Keratinocyte (primary cell): ENCODE results near the gene OFD1. TPM values are rescaled to one million over a fixed set of nuclear protein-coding genes. Genes with fewer than 3 reads are reported as not detected.

Experiments
- DNase-seq: peaks from one replicate; pipeline ENCODE4 v3.0.0-alpha.2; 2011; ENCODE audit warnings: low read depth, missing footprints, low spot score
- FAIRE-seq: peaks from 2 replicates; lab custom pipeline; 2011; peaks lifted over from hg19 to GRCh38; lab: Jason Lieb, UNC
- H2AFZ ChIP-seq: 2 replicates; pipeline ENCODE4 v1.6.0; 2012; ENCODE audit warnings: low read length, control low read depth, inconsistent platforms; ENCODE audit not compliant: control insufficient read depth
- H3K27ac ChIP-seq: 2 replicates; pipeline ENCODE4 v1.5.1; 2011; ENCODE audit warnings: low read length; ENCODE audit not compliant: control insufficient read depth, insufficient read depth
- H3K27me3 ChIP-seq: 3 replicates; pipeline ENCODE4 v1.6.0; 2011; ENCODE audit warnings: low read length; ENCODE audit not compliant: control insufficient read depth, insufficient read depth; ENCODE audit errors: extremely low read depth
- H3K36me3 ChIP-seq, 2 experiments: 2 replicates in 1 of 2; 3 replicates in 1 of 2; pipeline ENCODE4 v1.5.1; 2011; ENCODE audit warnings: low read length in 2 of 2, mild to moderate bottlenecking in 1 of 2; ENCODE audit not compliant: control insufficient read depth in 2 of 2, insufficient read depth in 2 of 2; ENCODE audit errors: extremely low read depth in 1 of 2
- H3K4me1 ChIP-seq: 3 replicates; pipeline ENCODE4 v1.5.1; 2011; ENCODE audit warnings: low read length; ENCODE audit not compliant: control insufficient read depth, insufficient read depth; ENCODE audit errors: extremely low read depth
- H3K4me2 ChIP-seq: 3 replicates; pipeline ENCODE4 v1.6.0; 2011; ENCODE audit warnings: low read depth, low read length; ENCODE audit not compliant: control insufficient read depth, insufficient read depth; ENCODE audit errors: extremely low read depth
- H3K4me3 ChIP-seq, 3 experiments: fragments of 200-600 bp in 1 of 3; sonication (generic) in 1 of 3; 2 replicates in 2 of 3; 3 replicates in 1 of 3; pipeline ENCODE4 v1.5.1; 2011 to 2016; ENCODE audit warnings: low read length in 3 of 3, mild to moderate bottlenecking in 3 of 3, control low read depth in 2 of 3, inconsistent platforms in 1 of 3, low read depth in 1 of 3, mixed read lengths in 1 of 3, mixed run types in 1 of 3, moderate library complexity in 1 of 3; ENCODE audit not compliant: control insufficient read depth in 2 of 3, insufficient read depth in 2 of 3; ENCODE audit errors: extremely low read depth in 1 of 3
- H3K79me2 ChIP-seq: 2 replicates; pipeline ENCODE4 v1.6.0; 2012; ENCODE audit warnings: low read length; ENCODE audit not compliant: control insufficient read depth, insufficient read depth
- H3K9ac ChIP-seq: 3 replicates; pipeline ENCODE4 v1.6.0; 2011; ENCODE audit warnings: low read length; ENCODE audit not compliant: control insufficient read depth, insufficient read depth; ENCODE audit errors: extremely low read depth
- H3K9me1 ChIP-seq: 3 replicates; pipeline ENCODE4 v1.6.0; 2011; ENCODE audit warnings: low read length; ENCODE audit not compliant: control insufficient read depth, insufficient read depth; ENCODE audit errors: extremely low read depth
- H3K9me3 ChIP-seq: 2 replicates; pipeline ENCODE4 v1.5.1; 2012; ENCODE audit warnings: low read depth, low read length; ENCODE audit not compliant: control insufficient read depth
- H4K20me1 ChIP-seq: 3 replicates; pipeline ENCODE4 v1.6.0; 2011; ENCODE audit warnings: low read length; ENCODE audit not compliant: control insufficient read depth, insufficient read depth; ENCODE audit errors: extremely low read depth
- EZH2 ChIP-seq: IDR thresholded peaks from one replicate; pipeline ENCODE4 v1.6.1; 2012; ENCODE audit warnings: inconsistent platforms, mild to moderate bottlenecking, low read length, moderate library complexity
- dilution Hi-C: fragments of 300-500 bp; cut with MboI; formaldehyde crosslinking; loops from one replicate; pipeline ENCODE4 v1.7.0; 2020; ENCODE audit warnings: low sequenced_read_pairs; ENCODE audit not compliant: extremely low pct_ligation_motif_present
- polyA plus RNA-seq, 5 experiments: library from polyadenylated mRNA; depleted of rRNA in 3 of 5; stranded (reverse) in 3 of 5; stranded (forward) in 1 of 5; unstranded in 1 of 5; fragments of >200 nt; gene quantifications; 1 replicate in 1 of 5; 2 replicates in 3 of 5; 3 replicates in 1 of 5; pipeline versions ENCODE4 v1.2.1 to v1.2.3, GENCODE V29; 2011 to 2012; ENCODE audit warnings: missing spikeins in 2 of 5, low read depth in 1 of 5, low replicate concordance in 1 of 5
- TF ChIP-seq, protein P1 (sequence below), 3 experiments: IDR thresholded peaks in 1 of 3; conservative IDR thresholded peaks in 1 of 3; optimal IDR thresholded peaks in 1 of 3; 2 replicates in 2 of 3; 3 replicates in 1 of 3; pipeline versions ENCODE3 to v1.5.1; 2011; ENCODE audit warnings: low read length in 3 of 3, mild to moderate bottlenecking in 3 of 3, moderate library complexity in 2 of 3, control low read depth in 1 of 3, inconsistent platforms in 1 of 3; ENCODE audit not compliant: insufficient read depth in 2 of 3; ENCODE audit errors: extremely low read depth in 1 of 3

Gene OFD1
- polyA plus RNA-seq, 1 donor (not counting 4 experiments of a cell fraction or from before 2014, with no cell fraction given) = 18.3 TPM

GRCh38 chrX:13699183-13699826, 35.2 kb upstream of the OFD1 start:
- Histone ChIP-seq H3K4me1 (peaks cover 26% of the 10 kb centered on the region), H3K9me3 (no peaks in the 10 kb centered on the region), H3K36me3 (peaks cover 2 to 3% of the 10 kb centered on the region in 2 experiments), H4K20me1 (no peaks in the 10 kb centered on the region), H3K4me3 (no peak overlapping the region), H3K27ac (no peak overlapping the region), H2AFZ (no peak overlapping the region), H3K9ac (no peak overlapping the region), H3K79me2 (peaks cover 62% of the 10 kb centered on the region), H3K27me3 (no peaks in the 10 kb centered on the region), H3K9me1 (peaks cover 2% of the 10 kb centered on the region), H3K4me2 (no peak overlapping the region)
- FAIRE-seq (peak; percentile 34), DNase-seq (no peak)
- dilution Hi-C loops = no loop called here
- TF ChIP-seq, protein P1, sequence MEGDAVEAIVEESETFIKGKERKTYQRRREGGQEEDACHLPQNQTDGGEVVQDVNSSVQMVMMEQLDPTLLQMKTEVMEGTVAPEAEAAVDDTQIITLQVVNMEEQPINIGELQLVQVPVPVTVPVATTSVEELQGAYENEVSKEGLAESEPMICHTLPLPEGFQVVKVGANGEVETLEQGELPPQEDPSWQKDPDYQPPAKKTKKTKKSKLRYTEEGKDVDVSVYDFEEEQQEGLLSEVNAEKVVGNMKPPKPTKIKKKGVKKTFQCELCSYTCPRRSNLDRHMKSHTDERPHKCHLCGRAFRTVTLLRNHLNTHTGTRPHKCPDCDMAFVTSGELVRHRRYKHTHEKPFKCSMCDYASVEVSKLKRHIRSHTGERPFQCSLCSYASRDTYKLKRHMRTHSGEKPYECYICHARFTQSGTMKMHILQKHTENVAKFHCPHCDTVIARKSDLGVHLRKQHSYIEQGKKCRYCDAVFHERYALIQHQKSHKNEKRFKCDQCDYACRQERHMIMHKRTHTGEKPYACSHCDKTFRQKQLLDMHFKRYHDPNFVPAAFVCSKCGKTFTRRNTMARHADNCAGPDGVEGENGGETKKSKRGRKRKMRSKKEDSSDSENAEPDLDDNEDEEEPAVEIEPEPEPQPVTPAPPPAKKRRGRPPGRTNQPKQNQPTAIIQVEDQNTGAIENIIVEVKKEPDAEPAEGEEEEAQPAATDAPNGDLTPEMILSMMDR (optimal IDR thresholded peaks at IDR 0.05 in 1 of 3, IDR thresholded peaks at IDR 0.05 in 1 of 3, conservative IDR thresholded peaks at IDR 0.05 in 1 of 3; ENCODE audit: extremely low read depth in 1 of 3, insufficient read depth in 2 of 3, low read length in 3 of 3) = no peak
- TF ChIP-seq EZH2 = no peak

GRCh38 chrX:13700380-13700779, 34.2 kb upstream of the OFD1 start:
- dilution Hi-C loops = no loop called here
- H3K4me2 ChIP-seq = no peak overlapping the region
- H3K9ac ChIP-seq = no peak overlapping the region
- H3K79me2 ChIP-seq = peaks cover 52% of the 10 kb centered on the region
- DNase-seq (no peak), FAIRE-seq (no peak)
- TF ChIP-seq EZH2 = no peak
- TF ChIP-seq, protein P1 (optimal IDR thresholded peaks at IDR 0.05 in 1 of 3, IDR thresholded peaks at IDR 0.05 in 1 of 3, conservative IDR thresholded peaks at IDR 0.05 in 1 of 3; ENCODE audit: extremely low read depth in 1 of 3, insufficient read depth in 2 of 3, low read length in 3 of 3) = no peak
- H4K20me1 ChIP-seq = no peaks in the 10 kb centered on the region
- H3K27me3 ChIP-seq = no peaks in the 10 kb centered on the region
- no peak overlapping the region for H3K4me3 ChIP-seq
- H3K9me3 ChIP-seq = no peaks in the 10 kb centered on the region
- H3K27ac ChIP-seq = no peak overlapping the region
- H3K9me1 ChIP-seq = peaks cover 2% of the 10 kb centered on the region
- H3K4me1 ChIP-seq = peaks cover 22% of the 10 kb centered on the region
- H3K36me3 ChIP-seq = no peaks in the 10 kb centered on the region
- H2AFZ ChIP-seq = no peak overlapping the region
